GM21528 (cell line): Measurements from ENCODE around the gene RBM11.
"Not testable (repeated sequence)": the region's sequence is repeated elsewhere in the genome, so short reads cannot be mapped to it uniquely, and the experiment has no call there.

Experiments
- ATAC-seq: cut with Tn5 transposase; IDR thresholded peaks from one replicate; pipeline ENCODE4 v1.9.1; 2021; ENCODE audit warnings: mild to moderate bottlenecking, moderate library complexity; ENCODE audit not compliant: unreplicated experiment, low FRiP score

RBM11 gene

GRCh38 chr21:14215971-14216641 lies at the start of gene RBM11:
Gene RBM11, plus strand, starts transcription at chr21:14216157. Its CDS starts 30 bp downstream, at chr21:14216187.
- peak; percentile 96 for ATAC-seq

- not testable (repeated sequence) for ATAC-seq
Observed at GRCh38 chr21:14166463-14167223, 49.3 kb upstream of the RBM11 start.

- ATAC-seq = no peak
Observed at GRCh38 chr21:14206222-14206621, 9.7 kb upstream of the RBM11 start.

GRCh38 chr21:14210738-14211137 lies 5.2 kb upstream of the RBM11 start, which contains the start of gene LIPI:
Gene LIPI, minus strand, starts transcription at chr21:14210955. Its CDS starts 110 bp downstream, at chr21:14210845.
- ATAC-seq = no peak

- no peak for ATAC-seq
Observed at GRCh38 chr21:14213164-14213563, 2.8 kb upstream of the RBM11 start.

GRCh38 chr21:14223365-14223764 lies 7.4 kb downstream of the RBM11 start:
- no peak for ATAC-seq

- ATAC-seq = no peak
Observed at GRCh38 chr21:14229399-14229798, 13.4 kb downstream of the RBM11 start.

GRCh38 chr21:14235101-14235500 lies 19.1 kb downstream of the RBM11 start:
- no peak for ATAC-seq

GRCh38 chr21:14236180-14236579 lies 20.2 kb downstream of the RBM11 start:
- no peak for ATAC-seq

- ATAC-seq = no peak
Observed at GRCh38 chr21:14239281-14239680, 23.3 kb downstream of the RBM11 start.

GRCh38 chr21:14241297-14241696 lies 25.3 kb downstream of the RBM11 start:
- no peak for ATAC-seq

GRCh38 chr21:14243461-14243860 lies 27.5 kb downstream of the RBM11 start:
- ATAC-seq = no peak

- no peak for ATAC-seq
Observed at GRCh38 chr21:14243874-14244273, 27.9 kb downstream of the RBM11 start.

GRCh38 chr21:14244911-14245310 lies 29.0 kb downstream of the RBM11 start:
- no peak for ATAC-seq

GRCh38 chr21:14245711-14246110 lies 29.8 kb downstream of the RBM11 start:
- ATAC-seq = no peak

GRCh38 chr21:14251336-14251735 lies 35.4 kb downstream of the RBM11 start:
- ATAC-seq = no peak

GRCh38 chr21:14259747-14260146 lies 43.8 kb downstream of the RBM11 start:
- no peak for ATAC-seq

- ATAC-seq = no peak
Observed at GRCh38 chr21:14260174-14260764, 44.3 kb downstream of the RBM11 start.

- no peak for ATAC-seq
Observed at GRCh38 chr21:14262039-14262438, 46.1 kb downstream of the RBM11 start.

- ATAC-seq = no peak
Observed at GRCh38 chr21:14263879-14264278, 47.9 kb downstream of the RBM11 start.

- no peak for ATAC-seq
Observed at GRCh38 chr21:14265023-14265422, 49.1 kb downstream of the RBM11 start.
